Esophagus muscularis mucosa (tissue), 3 donors: Measurements from ENCODE around the gene KDM5A.

Experiments used
- POLR2A ChIP-seq: fragments of 450-650 bp; IDR thresholded peaks from one replicate; pipeline ENCODE4 v1.6.1; 2017; ENCODE audit warnings: antibody characterized with exemption, moderate library complexity, mild to moderate bottlenecking, low read depth
- POLR2AphosphoS5 ChIP-seq, 2 donors: sonication (generic); formaldehyde crosslinking; IDR thresholded peaks; one replicate each; pipeline ENCODE4 v1.6.1; 2017; ENCODE audit warnings: antibody characterized with exemption in 2 of 2
- TF ChIP-seq, protein P1 (sequence below), 3 experiments: fragments of 200-600 bp in 2 of 3; fragments of 450-650 bp in 1 of 3; sonication (generic) in 2 of 3; IDR thresholded peaks; one replicate each; pipeline ENCODE4 v1.5.1; 2017 to 2019; ENCODE audit warnings: antibody characterized with exemption in 3 of 3, mild to moderate bottlenecking in 2 of 3, moderate library complexity in 1 of 3

DNA sequence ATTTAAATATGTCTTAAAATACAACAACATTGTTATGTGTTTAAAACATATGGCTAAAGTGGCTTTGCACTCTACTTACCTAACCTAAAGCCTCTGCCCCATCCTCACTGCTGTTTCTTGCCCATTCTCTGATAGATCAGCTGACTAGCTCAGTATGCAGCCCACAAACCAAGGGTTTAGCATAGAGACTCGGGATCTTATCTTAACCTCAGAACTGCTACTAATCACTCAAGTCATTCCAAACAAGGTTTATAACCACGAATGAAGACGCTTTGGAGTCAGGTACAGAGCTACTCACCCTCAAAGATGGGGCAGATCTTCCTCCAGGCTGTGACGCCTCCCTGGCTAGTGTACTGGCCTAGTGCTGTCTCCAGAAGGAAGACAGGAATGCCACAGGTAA, 145.7 kb downstream of the KDM5A start:
- TF ChIP-seq, protein P1, sequence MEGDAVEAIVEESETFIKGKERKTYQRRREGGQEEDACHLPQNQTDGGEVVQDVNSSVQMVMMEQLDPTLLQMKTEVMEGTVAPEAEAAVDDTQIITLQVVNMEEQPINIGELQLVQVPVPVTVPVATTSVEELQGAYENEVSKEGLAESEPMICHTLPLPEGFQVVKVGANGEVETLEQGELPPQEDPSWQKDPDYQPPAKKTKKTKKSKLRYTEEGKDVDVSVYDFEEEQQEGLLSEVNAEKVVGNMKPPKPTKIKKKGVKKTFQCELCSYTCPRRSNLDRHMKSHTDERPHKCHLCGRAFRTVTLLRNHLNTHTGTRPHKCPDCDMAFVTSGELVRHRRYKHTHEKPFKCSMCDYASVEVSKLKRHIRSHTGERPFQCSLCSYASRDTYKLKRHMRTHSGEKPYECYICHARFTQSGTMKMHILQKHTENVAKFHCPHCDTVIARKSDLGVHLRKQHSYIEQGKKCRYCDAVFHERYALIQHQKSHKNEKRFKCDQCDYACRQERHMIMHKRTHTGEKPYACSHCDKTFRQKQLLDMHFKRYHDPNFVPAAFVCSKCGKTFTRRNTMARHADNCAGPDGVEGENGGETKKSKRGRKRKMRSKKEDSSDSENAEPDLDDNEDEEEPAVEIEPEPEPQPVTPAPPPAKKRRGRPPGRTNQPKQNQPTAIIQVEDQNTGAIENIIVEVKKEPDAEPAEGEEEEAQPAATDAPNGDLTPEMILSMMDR (IDR thresholded peaks at IDR 0.05) = no peak
- TF ChIP-seq POLR2AphosphoS5 (IDR thresholded peaks at IDR 0.05) (no peak), POLR2A (no peak)
